NOMO-1 (cell line): ENCODE measurements around the gene CD68.

Experiments
- DNase-seq, 2 experiments: peaks; one replicate each; lab custom pipeline; 2025; ENCODE audit not compliant: unreplicated experiment in 2 of 2; lab: John Stamatoyannopoulos, UW

Gene CD68

DNA sequence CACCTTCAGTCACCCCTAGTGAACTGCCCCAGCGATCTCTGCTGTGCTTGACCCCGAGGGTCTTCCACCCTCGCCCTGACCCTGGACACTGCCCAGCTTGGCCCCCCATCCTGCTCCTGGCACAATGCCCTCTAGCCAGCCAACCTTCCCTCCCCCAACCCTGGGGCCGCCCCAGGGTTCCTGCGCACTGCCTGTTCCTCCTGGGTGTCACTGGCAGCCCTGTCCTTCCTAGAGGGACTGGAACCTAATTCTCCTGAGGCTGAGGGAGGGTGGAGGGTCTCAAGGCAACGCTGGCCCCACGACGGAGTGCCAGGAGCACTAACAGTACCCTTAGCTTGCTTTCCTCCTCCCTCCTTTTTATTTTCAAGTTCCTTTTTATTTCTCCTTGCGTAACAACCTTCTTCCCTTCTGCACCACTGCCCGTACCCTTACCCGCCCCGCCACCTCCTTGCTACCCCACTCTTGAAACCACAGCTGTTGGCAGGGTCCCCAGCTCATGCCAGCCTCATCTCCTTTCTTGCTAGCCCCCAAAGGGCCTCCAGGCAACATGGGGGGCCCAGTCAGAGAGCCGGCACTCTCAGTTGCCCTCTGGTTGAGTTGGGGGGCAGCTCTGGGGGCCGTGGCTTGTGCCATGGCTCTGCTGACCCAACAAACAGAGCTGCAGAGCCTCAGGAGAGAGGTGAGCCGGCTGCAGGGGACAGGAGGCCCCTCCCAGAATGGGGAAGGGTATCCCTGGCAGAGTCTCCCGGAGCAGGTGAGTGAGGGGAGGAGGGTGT, 20.7 kb upstream of the CD68 start, which contains the start of gene TNFSF13:
Gene TNFSF13 (plus strand): TSS at position 207 of the 776 bp plus-strand sequence. CDS start 290 bp downstream, at position 497.
- peak; percentile 61 to 86 for DNase-seq

- no peak for DNase-seq
These were observed 19.9 kb upstream of the CD68 start for GRCh38 chr17:7559320-7560171.

DNA sequence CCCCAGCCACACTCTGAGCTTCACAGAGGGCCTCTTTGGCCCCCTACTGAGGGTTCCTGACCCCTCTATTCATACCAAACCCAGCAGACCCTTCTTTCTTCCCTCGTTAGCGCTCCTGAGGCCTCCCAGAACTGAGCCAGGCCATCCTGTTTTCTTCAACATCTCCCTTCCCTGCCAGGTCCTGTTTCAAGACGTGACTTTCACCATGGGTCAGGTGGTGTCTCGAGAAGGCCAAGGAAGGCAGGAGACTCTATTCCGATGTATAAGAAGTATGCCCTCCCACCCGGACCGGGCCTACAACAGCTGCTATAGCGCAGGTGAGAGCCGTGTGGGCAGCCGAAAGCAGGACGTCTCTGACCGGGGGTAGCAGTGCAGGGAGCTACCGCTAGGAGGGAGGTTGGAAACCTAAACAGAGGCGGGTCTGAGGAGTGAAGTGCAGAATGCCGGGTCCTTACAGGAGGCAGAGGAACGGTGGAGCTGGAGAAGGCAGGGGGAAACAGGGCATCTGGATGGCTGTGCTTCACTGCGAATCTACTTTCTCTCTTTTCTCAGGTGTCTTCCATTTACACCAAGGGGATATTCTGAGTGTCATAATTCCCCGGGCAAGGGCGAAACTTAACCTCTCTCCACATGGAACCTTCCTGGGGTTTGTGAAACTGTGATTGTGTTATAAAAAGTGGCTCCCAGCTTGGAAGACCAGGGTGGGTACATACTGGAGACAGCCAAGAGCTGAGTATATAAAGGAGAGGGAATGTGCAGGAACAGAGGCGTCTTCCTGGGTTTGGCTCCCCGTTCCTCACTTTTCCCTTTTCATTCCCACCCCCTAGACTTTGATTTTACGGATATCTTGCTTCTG, 19.0 kb upstream of the CD68 start:
- DNase-seq, result peak in 1 of 2 experiments; percentile 39

- DNase-seq, result peak; percentile 70 to 72
These were observed 18.3 kb upstream of the CD68 start for GRCh38 chr17:7561028-7561575.

- peak; percentile 75 to 85 for DNase-seq
These were observed 17.7 kb upstream of the CD68 start, which contains the start of gene SENP3 for GRCh38 chr17:7561589-7562207. SENP3 (plus strand) TSS chr17:7561919; CDS start chr17:7563077, 1,158 bp downstream.

- DNase-seq, result no peak
These were observed 17.2 kb upstream of the CD68 start for GRCh38 chr17:7562208-7562605.

- no peak for DNase-seq
These were observed 16.1 kb upstream of the CD68 start for GRCh38 chr17:7563115-7563869.

- DNase-seq, result no peak
These were observed 9.9 kb upstream of the CD68 start for GRCh38 chr17:7569571-7569970.

DNA sequence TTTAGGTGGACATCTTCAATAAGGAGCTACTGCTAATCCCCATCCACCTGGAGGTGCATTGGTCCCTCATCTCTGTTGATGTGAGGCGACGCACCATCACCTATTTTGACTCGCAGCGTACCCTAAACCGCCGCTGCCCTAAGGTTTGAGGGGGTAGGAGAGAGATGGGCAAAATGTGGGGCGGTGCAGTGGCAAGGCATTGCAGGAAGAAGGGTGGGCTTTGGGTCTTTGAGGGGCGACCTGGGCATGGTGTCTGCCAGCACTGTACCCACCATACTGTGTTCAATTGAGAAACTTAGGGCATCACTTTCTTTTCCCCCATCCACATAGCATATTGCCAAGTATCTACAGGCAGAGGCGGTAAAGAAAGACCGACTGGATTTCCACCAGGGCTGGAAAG, 9.1 kb upstream of the CD68 start:
- DNase-seq, result no peak

- no peak for DNase-seq
These were observed 7.2 kb upstream of the CD68 start for GRCh38 chr17:7572338-7572587.

DNA sequence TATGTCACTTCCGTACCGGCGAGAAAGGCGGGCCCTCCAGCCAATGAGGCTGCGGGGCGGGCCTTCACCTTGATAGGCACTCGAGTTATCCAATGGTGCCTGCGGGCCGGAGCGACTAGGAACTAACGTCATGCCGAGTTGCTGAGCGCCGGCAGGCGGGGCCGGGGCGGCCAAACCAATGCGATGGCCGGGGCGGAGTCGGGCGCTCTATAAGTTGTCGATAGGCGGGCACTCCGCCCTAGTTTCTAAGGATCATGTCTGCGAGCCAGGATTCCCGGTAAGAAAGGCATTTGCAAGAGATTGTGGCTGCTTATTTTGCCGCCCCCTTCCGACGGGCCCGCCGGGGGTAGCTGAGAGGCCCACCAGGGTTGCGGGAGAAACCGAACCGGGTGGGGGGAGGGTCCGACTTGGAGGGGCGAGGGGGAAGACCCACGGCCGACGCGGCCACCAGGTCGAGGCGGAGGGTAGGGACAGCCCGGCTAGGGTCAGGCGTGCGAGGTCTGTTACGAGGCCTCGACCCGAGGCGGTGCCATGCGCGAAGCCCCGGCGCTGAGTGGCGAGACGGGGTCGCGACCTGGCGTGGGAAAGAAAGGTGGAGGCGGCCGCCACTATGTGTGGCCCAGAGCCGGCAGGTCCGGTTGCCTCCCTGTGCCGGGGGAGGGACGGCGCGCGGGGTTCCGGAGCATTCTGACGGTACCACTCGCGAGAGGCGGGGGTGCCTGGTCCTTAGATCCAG, 6.7 kb upstream of the CD68 start:
- peak; percentile 99 for DNase-seq

DNA sequence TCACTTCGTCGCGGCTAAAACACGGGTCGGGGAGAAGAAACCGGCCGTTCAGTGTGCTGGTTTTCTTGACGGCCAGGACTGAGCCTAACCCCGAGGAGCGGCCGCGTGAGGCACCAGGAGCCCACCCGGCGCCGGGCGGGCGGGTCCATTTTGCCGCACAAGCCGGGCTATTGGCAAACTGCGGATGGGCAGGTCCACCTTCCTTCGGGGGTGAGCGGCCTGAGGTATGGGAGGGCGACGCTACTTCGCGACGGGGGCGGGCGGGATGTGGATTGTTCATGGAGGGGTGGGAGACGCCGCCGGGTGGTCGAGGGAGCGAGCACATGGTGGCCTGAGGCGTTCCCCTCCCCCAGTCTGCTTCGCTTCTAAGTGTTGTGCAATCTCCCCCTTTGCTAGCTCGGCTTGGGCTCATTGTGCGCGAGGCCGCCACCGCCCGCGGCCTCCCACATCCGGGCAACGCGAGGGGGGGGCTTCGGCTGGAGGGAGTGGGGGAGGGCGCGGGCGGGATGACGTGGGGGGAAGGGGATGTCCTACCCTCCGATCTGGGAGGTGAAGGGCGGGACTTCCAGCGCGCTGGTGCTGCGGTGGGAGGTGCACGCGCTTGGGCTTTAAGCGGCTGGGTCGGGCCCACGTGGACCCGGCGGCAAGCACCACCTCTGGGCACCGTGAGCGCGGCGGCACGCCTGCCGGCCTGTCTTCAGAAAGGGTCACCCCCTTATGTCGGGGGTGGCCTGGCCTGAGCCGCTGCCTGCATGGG, 5.9 kb upstream of the CD68 start:
- DNase-seq, result peak; percentile 93

- peak in 1 of 2 experiments; percentile 10 for DNase-seq
These were observed 5.1 kb upstream of the CD68 start for GRCh38 chr17:7574176-7574953.

- no peak for DNase-seq
These were observed 4.0 kb upstream of the CD68 start for GRCh38 chr17:7575481-7575883.

GRCh38 chr17:7575959-7576358, 3.5 kb upstream of the CD68 start:
- no peak for DNase-seq

DNA sequence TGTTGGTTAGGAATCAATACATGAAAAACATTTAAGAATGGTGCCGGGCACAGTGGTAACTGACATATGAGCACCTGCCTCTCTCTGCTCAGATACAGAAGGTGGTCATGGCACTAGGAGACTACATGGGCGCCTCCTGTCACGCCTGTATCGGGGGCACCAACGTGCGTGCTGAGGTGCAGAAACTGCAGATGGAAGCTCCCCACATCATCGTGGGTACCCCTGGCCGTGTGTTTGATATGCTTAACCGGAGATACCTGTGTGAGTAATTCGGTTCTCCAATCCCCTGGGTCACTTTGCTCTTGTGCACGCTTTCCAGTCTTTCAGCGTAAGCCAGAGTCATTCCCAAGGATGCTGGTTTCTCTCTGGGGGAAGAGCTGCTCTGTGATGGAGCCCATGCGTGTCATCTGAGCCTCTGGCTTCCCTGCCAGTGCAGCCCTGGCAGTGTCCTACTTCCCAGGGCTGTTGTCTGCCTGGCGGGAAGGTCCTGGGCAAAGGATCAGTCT, 3.0 kb upstream of the CD68 start:
- no peak for DNase-seq
